Endodermal cell (in vitro differentiated cells): ENCODE data around the gene MCTP1. TPM values are rescaled to one million over a fixed set of nuclear protein-coding genes. Genes with fewer than 3 reads are reported as not detected.
"Not testable (repeated sequence)": the region's sequence is repeated elsewhere in the genome, so short reads cannot be mapped to it uniquely, and the experiment has no call there.

Experiments used
- DNase-seq: peaks from one replicate; pipeline ENCODE4 v3.0.0-alpha.2; 2017
- H3K27ac ChIP-seq: 2 replicates; pipeline ENCODE4 v1.5.1; 2013; ENCODE audit warnings: mild to moderate bottlenecking, low read depth, low read length, moderate library complexity
- H3K27me3 ChIP-seq: 2 replicates; pipeline ENCODE4 v1.6.1; 2013; ENCODE audit warnings: mild to moderate bottlenecking, low read length, moderate library complexity; ENCODE audit not compliant: insufficient read depth, control insufficient read depth, poor library complexity, severe bottlenecking
- H3K36me3 ChIP-seq: 2 replicates; pipeline ENCODE4 v1.7.0; 2013; ENCODE audit warnings: mild to moderate bottlenecking, low read length, moderate library complexity; ENCODE audit not compliant: control insufficient read depth, insufficient read depth
- H3K4me1 ChIP-seq: one replicate; pipeline ENCODE4 v1.7.0; 2013; ENCODE audit warnings: low read length; ENCODE audit not compliant: control insufficient read depth, insufficient read depth
- H3K4me3 ChIP-seq: 2 replicates; pipeline ENCODE4 v1.5.1; 2013; ENCODE audit warnings: mild to moderate bottlenecking, low read length, moderate library complexity
- H3K9ac ChIP-seq: 2 replicates; pipeline ENCODE4 v1.6.1; 2013; ENCODE audit warnings: mild to moderate bottlenecking, low read length, moderate library complexity; ENCODE audit not compliant: poor library complexity, severe bottlenecking; ENCODE audit errors: extremely low read depth
- H3K9me3 ChIP-seq: 2 replicates; pipeline ENCODE4 v1.6.1; 2013; ENCODE audit warnings: mild to moderate bottlenecking, low read length, moderate library complexity; ENCODE audit not compliant: control insufficient read depth
- H3K27ac Mint-ChIP-seq: 2 replicates; pipeline ENCODE4 v1.8.0; 2020; ENCODE audit warnings: mixed read lengths
- H3K27me3 Mint-ChIP-seq: 2 replicates; pipeline ENCODE4 v1.8.0; 2021; ENCODE audit warnings: mild to moderate bottlenecking, mixed read lengths; ENCODE audit not compliant: insufficient read depth
- H3K36me3 Mint-ChIP-seq: 2 replicates; pipeline ENCODE4 v1.8.0; 2020; ENCODE audit warnings: low read depth, mixed read lengths
- H3K4me1 Mint-ChIP-seq: 2 replicates; pipeline ENCODE4 v1.8.0; 2020; ENCODE audit warnings: mixed read lengths
- H3K4me3 Mint-ChIP-seq: 2 replicates; pipeline ENCODE4 v1.8.0; 2020; ENCODE audit warnings: mild to moderate bottlenecking, moderate library complexity, mixed read lengths
- H3K9me3 Mint-ChIP-seq: 2 replicates; pipeline ENCODE4 v1.8.0; 2020; ENCODE audit warnings: mild to moderate bottlenecking, mixed read lengths
- CTCF ChIP-seq: fragments of 200-600 bp; sonication (generic); conservative IDR thresholded peaks from 2 replicates; pipeline ENCODE4 v1.5.0; 2021; ENCODE audit warnings: antibody characterized with exemption, mild to moderate bottlenecking
- WGBS, 2 experiments: methylation state at CpG; one replicate each; pipeline versions ENCODE4 v1.1.5 to v1.1.7; 2013; ENCODE audit warnings: missing lambda C conversion rate in 2 of 2, mixed read lengths in 1 of 2; ENCODE audit not compliant: insufficient coverage in 1 of 2, insufficient read length in 1 of 2; 5-methylcytosine and 5-hydroxymethylcytosine counted together
- total RNA-seq, 2 donors: library from RNA; stranded (reverse); fragmentation: NEBNext Ultra II Directional in 1 of 2; extraction: Animal tissue kit (Norgen Biotek cat#: 25700) in 1 of 2; gene quantifications; 2 replicates in 1 of 2; 3 replicates in 1 of 2; pipeline ENCODE4 v1.2.1, GENCODE V29; 2021

The MCTP1 gene
- total RNA-seq, 2 donors from 2014 or later = 0.71 to 3.7 TPM

GRCh38 chr5:95217351-95217750 is 67.5 kb downstream of the MCTP1 start:
- no peaks in the 10 kb centered on the region for H3K27me3 Mint-ChIP-seq
- H3K27ac Mint-ChIP-seq = no peak overlapping the region
- H3K9me3 ChIP-seq = no peaks in the 10 kb centered on the region
- no peaks in the 10 kb centered on the region for H3K27me3 ChIP-seq
- no peak for DNase-seq
- H3K27ac ChIP-seq = no peak overlapping the region
- no peak overlapping the region for H3K9ac ChIP-seq
- H3K9me3 Mint-ChIP-seq = peaks cover 3% of the 10 kb centered on the region
- no peak for TF ChIP-seq CTCF
- H3K4me1 Mint-ChIP-seq = peaks cover 9% of the 10 kb centered on the region
- no peaks in the 10 kb centered on the region for H3K36me3 ChIP-seq
- 80 to 98% methylated on average over 1 to 3 of the region's 4 CpGs for WGBS, 2 experiments
- no peak overlapping the region for H3K4me3 Mint-ChIP-seq
- no peaks in the 10 kb centered on the region for H3K36me3 Mint-ChIP-seq
- H3K4me1 ChIP-seq = no peaks in the 10 kb centered on the region
- no peak overlapping the region for H3K4me3 ChIP-seq

GRCh38 chr5:95216136-95216955 is 68.5 kb downstream of the MCTP1 start:
- WGBS, 2 experiments = 80 to 83% methylated on average over 1 to 4 of the region's 4 CpGs
- DNase-seq = no peak
- no peak overlapping the region for H3K27ac Mint-ChIP-seq
- Histone ChIP-seq H3K9me3 (no peaks in the 10 kb centered on the region), H3K27me3 (no peaks in the 10 kb centered on the region), H3K36me3 (no peaks in the 10 kb centered on the region), H3K27ac (no peak overlapping the region), H3K4me3 (no peak overlapping the region), H3K4me1 (no peaks in the 10 kb centered on the region), H3K9ac (no peak overlapping the region)
- H3K4me1 Mint-ChIP-seq = peaks cover 9% of the 10 kb centered on the region
- peaks cover 8% of the 10 kb centered on the region for H3K9me3 Mint-ChIP-seq
- no peaks in the 10 kb centered on the region for H3K36me3 Mint-ChIP-seq
- no peaks in the 10 kb centered on the region for H3K27me3 Mint-ChIP-seq
- TF ChIP-seq CTCF = no peak
- H3K4me3 Mint-ChIP-seq = no peak overlapping the region

GRCh38 chr5:95207811-95208210 is 77.1 kb downstream of the MCTP1 start:
- not testable (repeated sequence) for H3K4me1 ChIP-seq, H3K27ac ChIP-seq, H3K4me1 Mint-ChIP-seq, H3K9me3 ChIP-seq, DNase-seq, H3K9me3 Mint-ChIP-seq, H3K36me3 Mint-ChIP-seq, H3K27ac Mint-ChIP-seq, H3K4me3 Mint-ChIP-seq, H3K4me3 ChIP-seq, H3K9ac ChIP-seq, H3K36me3 ChIP-seq, H3K27me3 Mint-ChIP-seq, H3K27me3 ChIP-seq
- 73 to 86% methylated on average over 1 to 5 of the region's 5 CpGs for WGBS, 2 experiments
